ENCODE data around the gene CLVS2. TPM values are rescaled to one million over a fixed set of nuclear protein-coding genes. Genes with fewer than 3 reads are reported as not detected.

The CLVS2 gene
- total RNA-seq, 4 donors from 2014 or later: 0.27 to 0.54 (median 0.50) TPM; not detected in 1

GRCh38 chr6:123036648-123037047, 40.6 kb downstream of the CLVS2 start:
- H3K27ac ChIP-seq: no peak overlapping the region
- WGBS, 2 donors (ENCODE audit: low coverage in 1 of 2): 82 to 88% methylated on average over 3 of the region's 3 CpGs

GRCh38 chr6:123039431-123039830, 43.4 kb downstream of the CLVS2 start:
- Histone ChIP-seq H3K4me1 (no peaks in the 10 kb centered on the region), H3K4me3 (no peak overlapping the region), H3K9me3 (no peaks in the 10 kb centered on the region), H3K36me3 (no peaks in the 10 kb centered on the region), H3K27ac (no peak overlapping the region), H3K27me3 (no peaks in the 10 kb centered on the region)
- TF ChIP-seq EP300 (IDR thresholded peaks at IDR 0.05): no peak
- no peak for TF ChIP-seq POLR2AphosphoS5 (IDR thresholded peaks at IDR 0.05)
- TF ChIP-seq, protein P1, sequence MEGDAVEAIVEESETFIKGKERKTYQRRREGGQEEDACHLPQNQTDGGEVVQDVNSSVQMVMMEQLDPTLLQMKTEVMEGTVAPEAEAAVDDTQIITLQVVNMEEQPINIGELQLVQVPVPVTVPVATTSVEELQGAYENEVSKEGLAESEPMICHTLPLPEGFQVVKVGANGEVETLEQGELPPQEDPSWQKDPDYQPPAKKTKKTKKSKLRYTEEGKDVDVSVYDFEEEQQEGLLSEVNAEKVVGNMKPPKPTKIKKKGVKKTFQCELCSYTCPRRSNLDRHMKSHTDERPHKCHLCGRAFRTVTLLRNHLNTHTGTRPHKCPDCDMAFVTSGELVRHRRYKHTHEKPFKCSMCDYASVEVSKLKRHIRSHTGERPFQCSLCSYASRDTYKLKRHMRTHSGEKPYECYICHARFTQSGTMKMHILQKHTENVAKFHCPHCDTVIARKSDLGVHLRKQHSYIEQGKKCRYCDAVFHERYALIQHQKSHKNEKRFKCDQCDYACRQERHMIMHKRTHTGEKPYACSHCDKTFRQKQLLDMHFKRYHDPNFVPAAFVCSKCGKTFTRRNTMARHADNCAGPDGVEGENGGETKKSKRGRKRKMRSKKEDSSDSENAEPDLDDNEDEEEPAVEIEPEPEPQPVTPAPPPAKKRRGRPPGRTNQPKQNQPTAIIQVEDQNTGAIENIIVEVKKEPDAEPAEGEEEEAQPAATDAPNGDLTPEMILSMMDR (IDR thresholded peaks at IDR 0.05): no peak
- no peak for TF ChIP-seq POLR2A (IDR thresholded peaks at IDR 0.05)
- 89 to 90% methylated on average over 3 of the region's 3 CpGs for WGBS, 2 donors (ENCODE audit: low coverage in 1 of 2)
- ATAC-seq: no peak

More at GRCh38 chr6:123036648-123037047, 40.6 kb downstream of the CLVS2 start:
- Histone ChIP-seq H3K4me1 (no peaks in the 10 kb centered on the region), H3K4me3 (no peak overlapping the region), H3K36me3 (no peaks in the 10 kb centered on the region), H3K9me3 (no peaks in the 10 kb centered on the region), H3K27me3 (no peaks in the 10 kb centered on the region)
- ATAC-seq: no peak
- TF ChIP-seq, protein P1 (IDR thresholded peaks at IDR 0.05): no peak
- TF ChIP-seq POLR2AphosphoS5 (IDR thresholded peaks at IDR 0.05) (no peak), POLR2A (IDR thresholded peaks at IDR 0.05) (no peak), EP300 (IDR thresholded peaks at IDR 0.05) (no peak)

- no peak for ATAC-seq
- H3K27me3 ChIP-seq: no peaks in the 10 kb centered on the region
- H3K4me3 ChIP-seq: no peak overlapping the region
- H3K36me3 ChIP-seq: no peaks in the 10 kb centered on the region
- H3K9me3 ChIP-seq: no peaks in the 10 kb centered on the region
- 59 to 71% methylated on average over 2 of the region's 2 CpGs for WGBS, 2 donors (ENCODE audit: low coverage in 1 of 2)
- no peak for TF ChIP-seq POLR2A (IDR thresholded peaks at IDR 0.05)
- TF ChIP-seq, protein P1 (IDR thresholded peaks at IDR 0.05): no peak
- no peak for TF ChIP-seq EP300 (IDR thresholded peaks at IDR 0.05)
- no peak for TF ChIP-seq POLR2AphosphoS5 (IDR thresholded peaks at IDR 0.05)
- H3K4me1 ChIP-seq: no peaks in the 10 kb centered on the region
- H3K27ac ChIP-seq: no peak overlapping the region
These were observed 46.4 kb downstream of the CLVS2 start for GRCh38 chr6:123042401-123042800.

DNA sequence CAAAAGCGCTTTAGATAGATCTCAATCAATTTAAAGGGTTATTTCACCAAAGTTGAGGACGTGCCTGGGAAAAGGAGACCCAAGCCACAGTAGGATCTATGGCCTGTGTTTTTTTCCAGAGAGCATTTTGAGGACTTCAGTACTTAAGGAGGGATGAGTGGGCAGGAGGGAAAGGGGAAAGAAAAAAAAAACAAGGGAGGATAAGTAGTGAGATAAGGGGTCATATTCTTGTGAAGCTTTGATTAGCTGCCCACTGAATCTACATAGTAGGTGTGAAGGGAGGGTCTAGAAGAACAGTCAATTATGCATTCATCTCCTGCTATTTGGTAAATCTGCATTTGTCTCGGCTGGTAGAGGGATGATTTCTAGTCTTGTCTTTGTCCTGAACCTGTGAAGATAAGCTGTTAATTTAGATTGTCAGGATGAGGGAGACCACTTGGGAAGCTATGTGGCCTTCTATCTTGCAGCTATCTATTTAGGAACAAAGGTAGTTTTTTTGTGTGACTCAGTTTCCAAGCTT, 48.4 kb downstream of the CLVS2 start:
- H3K27ac ChIP-seq: no peak overlapping the region
- WGBS, 2 donors (ENCODE audit: low coverage in 1 of 2): 61 to 71% methylated on average over 1 to 3 of the region's 3 CpGs
- no peaks in the 10 kb centered on the region for H3K36me3 ChIP-seq
- no peak for ATAC-seq
- no peaks in the 10 kb centered on the region for H3K27me3 ChIP-seq
- TF ChIP-seq POLR2A (IDR thresholded peaks at IDR 0.05): no peak
- TF ChIP-seq POLR2AphosphoS5 (IDR thresholded peaks at IDR 0.05): no peak
- TF ChIP-seq, protein P1 (IDR thresholded peaks at IDR 0.05): no peak
- no peak for TF ChIP-seq EP300 (IDR thresholded peaks at IDR 0.05)
- H3K4me3 ChIP-seq: no peak overlapping the region
- H3K4me1 ChIP-seq: no peaks in the 10 kb centered on the region
- no peaks in the 10 kb centered on the region for H3K9me3 ChIP-seq

- 72 to 79% methylated on average over 6 to 8 of the region's 8 CpGs for WGBS, 2 donors (ENCODE audit: low coverage in 1 of 2)
- no peak for ATAC-seq
- Histone ChIP-seq H3K27me3 (no peaks in the 10 kb centered on the region), H3K9me3 (no peaks in the 10 kb centered on the region), H3K36me3 (no peaks in the 10 kb centered on the region), H3K4me1 (no peaks in the 10 kb centered on the region), H3K4me3 (no peak overlapping the region), H3K27ac (no peak overlapping the region)
- TF ChIP-seq, protein P1 (IDR thresholded peaks at IDR 0.05): no peak
These were observed 57.7 kb downstream of the CLVS2 start for GRCh38 chr6:123053602-123054225.
